HEK293 (cell line): ENCODE measurements around the gene AHSA1.

Experiments used
- BCL11A ChIP-seq: fragments of 450-650 bp; formaldehyde crosslinking; IDR thresholded peaks from 2 replicates; pipeline ENCODE4 v1.5.1; 2016; ENCODE audit warnings: low read depth, missing biosample characterization, missing genetic modification characterization
- CTCF ChIP-seq: fragments of 450-650 bp; formaldehyde crosslinking; IDR thresholded peaks from 2 replicates; pipeline ENCODE4 v1.5.1; 2016; ENCODE audit warnings: missing biosample characterization, missing genetic modification characterization
- TRIM28 ChIP-seq: IDR thresholded peaks from 2 replicates; pipeline ENCODE4 v1.6.1; 2011; ENCODE audit warnings: low read length, control low read depth, borderline replicate concordance
- YY1 ChIP-seq: fragments of 450-650 bp; formaldehyde crosslinking; IDR thresholded peaks from 2 replicates; pipeline ENCODE4 v1.5.1; 2018; ENCODE audit warnings: missing biosample characterization, missing genetic modification characterization
- ZBTB49 ChIP-seq: fragments of 450-650 bp; formaldehyde crosslinking; IDR thresholded peaks from 2 replicates; pipeline ENCODE4 v1.5.1; 2016; ENCODE audit warnings: missing biosample characterization, missing genetic modification characterization, low read depth

- TF ChIP-seq BCL11A (tag by site-specific recombination) (no peak), CTCF (tag by site-specific recombination) (no peak), ZBTB49 (tag by site-specific recombination) (no peak), YY1 (no peak), TRIM28 (no peak)
Observed at GRCh38 chr14:77489041-77489440, 31.1 kb downstream of the AHSA1 start.
